Kidney (tissue), 14 donors: ENCODE data around the gene RASGRP2. TPM values are rescaled to one million over a fixed set of nuclear protein-coding genes. Genes with fewer than 3 reads are reported as not detected.

Source experiments
- DNase-seq, 5 donors: peaks; one replicate each; pipeline ENCODE4 v3.0.0-alpha.2; 2013 to 2020
- FAIRE-seq: peaks from 2 replicates; lab custom pipeline; 2012; peaks lifted over from hg19 to GRCh38; lab: Jason Lieb, UNC
- H3K27ac ChIP-seq, 2 donors: one replicate each; pipeline ENCODE4 v1.7.0; 2013; ENCODE audit warnings: low read depth in 2 of 2, low read length in 2 of 2, inconsistent platforms in 1 of 2
- H3K27me3 ChIP-seq: one replicate; pipeline ENCODE4 v1.7.1; 2013; ENCODE audit warnings: low read length, inconsistent platforms; ENCODE audit not compliant: control insufficient read depth, insufficient read depth
- H3K36me3 ChIP-seq, 3 donors: one replicate each; pipeline versions ENCODE4 v1.7.0 to v1.7.1; 2013; ENCODE audit warnings: low read length in 3 of 3, control low read depth in 1 of 3, inconsistent platforms in 1 of 3; ENCODE audit not compliant: insufficient read depth in 3 of 3, control insufficient read depth in 2 of 3
- H3K4me1 ChIP-seq, 3 donors: one replicate each; pipeline versions ENCODE4 v1.7.0 to v1.7.1; 2013; ENCODE audit warnings: low read length in 3 of 3, inconsistent platforms in 1 of 3, low read depth in 1 of 3; ENCODE audit not compliant: control insufficient read depth in 2 of 3, insufficient read depth in 2 of 3
- H3K4me3 ChIP-seq, 3 donors: one replicate each; pipeline versions ENCODE4 v1.7.0 to v1.8.1; 2013; ENCODE audit warnings: low read length in 3 of 3, control low read depth in 1 of 3, inconsistent platforms in 1 of 3
- H3K9ac ChIP-seq, 3 donors: one replicate each; pipeline versions ENCODE4 v1.7.0 to v1.7.1; 2013; ENCODE audit warnings: low read length in 3 of 3, control low read depth in 1 of 3, inconsistent platforms in 1 of 3
- H3K9me3 ChIP-seq, 3 donors: one replicate each; pipeline versions ENCODE4 v1.7.0 to v1.7.1; 2013; ENCODE audit warnings: low read length in 3 of 3, control low read depth in 1 of 3, inconsistent platforms in 1 of 3; ENCODE audit not compliant: control insufficient read depth in 2 of 3, insufficient read depth in 1 of 3
- CTCF ChIP-seq: IDR thresholded peaks from 3 replicates; pipeline ENCODE4 v1.5.1; 2012; ENCODE audit warnings: mild to moderate bottlenecking, moderate library complexity, borderline replicate concordance; ENCODE audit not compliant: insufficient read depth; ENCODE audit errors: extremely low read depth
- intact Hi-C: fragments of 100-400 bp; cut with DNase I; formaldehyde crosslinking; loops from one replicate; pipeline ENCODE4 v1.11.1; 2022
- polyA plus RNA-seq: library from polyadenylated mRNA; stranded (reverse); fragments of 350-450 nt; fragmentation: Illumina TruSeq; extraction: RNeasy Lipid Tissue Mini Kit (QIAGEN cat#74804); gene quantifications from one replicate; pipeline ENCODE4 v1.2.3, GENCODE V29; 2014; ENCODE audit warnings: low read depth, low replicate concordance; ENCODE audit not compliant: insufficient read depth
- total RNA-seq: library from RNA; stranded (reverse); fragmentation: NEBNext Ultra II Directional; extraction: Animal tissue kit (Norgen Biotek cat#: 25700); gene quantifications from one replicate; pipeline ENCODE4 v1.2.1, GENCODE V29; 2021
- donor health status: control.
- donor health status: control.
- donor health status: control.
- donor health status: control.
- donor health status: control.
- donor health status: DM: yes; HTN: yes; CAD: no.
- donor health status: Normal renal cell carcinoma (clear cell type).

The RASGRP2 gene
- total and polyA plus RNA-seq, 2 donors from 2014 or later, result 14.1 to 42.6 TPM

- Histone ChIP-seq H3K9ac (no peak overlapping the region), H3K4me1 (no peaks in the 10 kb centered on the region), H3K36me3 (no peaks in the 10 kb centered on the region), H3K27me3 (peaks cover 3% of the 10 kb centered on the region), H3K4me3 (no peak overlapping the region), H3K9me3 (no peaks in the 10 kb centered on the region), H3K27ac (no peak overlapping the region)
- no peak for TF ChIP-seq CTCF
- no peak for FAIRE-seq
- DNase-seq, result peak in 2 of 5 donors; percentile 39 to 63
- intact Hi-C loops, result no loop called here
These were observed 18.9 kb downstream of the RASGRP2 start for GRCh38 chr11:64724863-64725532.

- Histone ChIP-seq H3K36me3 (no peaks in the 10 kb centered on the region), H3K27ac (no peak overlapping the region), H3K4me1 (no peaks in the 10 kb centered on the region), H3K27me3 (peaks cover 3% of the 10 kb centered on the region), H3K9me3 (no peaks in the 10 kb centered on the region), H3K9ac (no peak overlapping the region), H3K4me3 (no peak overlapping the region)
- peak in 1 of 5 donors; percentile 53 for DNase-seq
- no peak for TF ChIP-seq CTCF
- intact Hi-C loops, result no loop called here
- no peak for FAIRE-seq
These were observed 19.8 kb downstream of the RASGRP2 start for GRCh38 chr11:64723907-64724862.

GRCh38 chr11:64723117-64723906 is 20.6 kb downstream of the RASGRP2 start, which contains the start of gene NRXN2:
Gene NRXN2 (minus strand): TSS chr11:64723197. CDS start chr11:64713699, 9,498 bp downstream.
- Histone ChIP-seq H3K36me3 (no peaks in the 10 kb centered on the region), H3K4me1 (no peaks in the 10 kb centered on the region), H3K4me3 (peak within 1 kb of the TSS in 1 of 3 donors; percentile 56), H3K9me3 (no peaks in the 10 kb centered on the region), H3K9ac (no peak within 1 kb of the TSS), H3K27ac (no peak within 1 kb of the TSS), H3K27me3 (peaks cover 3% of the 10 kb centered on the region)
- DNase-seq (peak; percentile 85 to 93 (median 89)), FAIRE-seq (no peak)
- intact Hi-C loops, result no loop called here
- peak; percentile 62 for TF ChIP-seq CTCF
